Right hindlimb (tissue), 1 donor: ENCODE results near the gene STAT6.
A peak's percentile ranks its signal among the peaks of the same experiment; 100 is the strongest.

Experiments
- DNase-seq: peaks from one replicate; pipeline ENCODE4 v3.0.0-alpha.2; 2018

Gene STAT6, protein sequence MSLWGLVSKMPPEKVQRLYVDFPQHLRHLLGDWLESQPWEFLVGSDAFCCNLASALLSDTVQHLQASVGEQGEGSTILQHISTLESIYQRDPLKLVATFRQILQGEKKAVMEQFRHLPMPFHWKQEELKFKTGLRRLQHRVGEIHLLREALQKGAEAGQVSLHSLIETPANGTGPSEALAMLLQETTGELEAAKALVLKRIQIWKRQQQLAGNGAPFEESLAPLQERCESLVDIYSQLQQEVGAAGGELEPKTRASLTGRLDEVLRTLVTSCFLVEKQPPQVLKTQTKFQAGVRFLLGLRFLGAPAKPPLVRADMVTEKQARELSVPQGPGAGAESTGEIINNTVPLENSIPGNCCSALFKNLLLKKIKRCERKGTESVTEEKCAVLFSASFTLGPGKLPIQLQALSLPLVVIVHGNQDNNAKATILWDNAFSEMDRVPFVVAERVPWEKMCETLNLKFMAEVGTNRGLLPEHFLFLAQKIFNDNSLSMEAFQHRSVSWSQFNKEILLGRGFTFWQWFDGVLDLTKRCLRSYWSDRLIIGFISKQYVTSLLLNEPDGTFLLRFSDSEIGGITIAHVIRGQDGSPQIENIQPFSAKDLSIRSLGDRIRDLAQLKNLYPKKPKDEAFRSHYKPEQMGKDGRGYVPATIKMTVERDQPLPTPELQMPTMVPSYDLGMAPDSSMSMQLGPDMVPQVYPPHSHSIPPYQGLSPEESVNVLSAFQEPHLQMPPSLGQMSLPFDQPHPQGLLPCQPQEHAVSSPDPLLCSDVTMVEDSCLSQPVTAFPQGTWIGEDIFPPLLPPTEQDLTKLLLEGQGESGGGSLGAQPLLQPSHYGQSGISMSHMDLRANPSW

DNA sequence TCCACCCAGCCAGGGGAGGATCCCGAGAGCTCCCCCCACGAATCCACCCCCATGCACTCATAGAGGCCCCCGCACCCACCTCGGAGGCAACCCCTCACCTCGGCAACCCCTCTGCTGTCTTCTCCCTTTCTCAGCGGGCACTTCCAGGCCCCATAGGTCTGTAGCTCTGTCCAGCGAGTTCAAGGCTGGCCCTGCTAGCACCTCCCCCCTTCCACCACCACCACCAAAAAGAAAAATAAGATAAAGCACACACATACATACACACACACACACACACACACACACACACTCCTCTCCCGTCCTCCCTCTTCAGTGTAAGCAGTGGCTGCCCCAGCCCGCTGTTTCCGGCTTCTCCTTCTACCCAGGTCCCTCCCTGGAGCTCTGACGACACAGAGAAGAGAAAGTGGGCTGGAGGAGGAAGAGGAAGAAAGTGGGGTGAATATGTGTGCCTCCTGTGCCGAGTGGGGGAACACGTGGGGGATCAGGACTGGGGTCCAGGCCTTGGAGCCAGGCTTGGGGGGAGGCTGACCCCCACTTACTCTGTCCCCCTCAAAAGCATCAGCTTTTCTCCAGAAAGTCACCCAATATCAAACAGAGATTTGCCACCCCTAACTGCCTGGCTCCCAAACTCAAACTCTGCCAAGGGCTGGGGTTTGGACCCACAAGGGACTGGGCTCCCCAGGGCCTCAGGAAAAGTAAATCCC is at the start of gene STAT6:
STAT6 (minus strand) TSS at position 332 of the 704 bp plus-strand sequence. CDS start 3,084 bp downstream, outside the sequence.
- DNase-seq, result peak; percentile 87

DNA sequence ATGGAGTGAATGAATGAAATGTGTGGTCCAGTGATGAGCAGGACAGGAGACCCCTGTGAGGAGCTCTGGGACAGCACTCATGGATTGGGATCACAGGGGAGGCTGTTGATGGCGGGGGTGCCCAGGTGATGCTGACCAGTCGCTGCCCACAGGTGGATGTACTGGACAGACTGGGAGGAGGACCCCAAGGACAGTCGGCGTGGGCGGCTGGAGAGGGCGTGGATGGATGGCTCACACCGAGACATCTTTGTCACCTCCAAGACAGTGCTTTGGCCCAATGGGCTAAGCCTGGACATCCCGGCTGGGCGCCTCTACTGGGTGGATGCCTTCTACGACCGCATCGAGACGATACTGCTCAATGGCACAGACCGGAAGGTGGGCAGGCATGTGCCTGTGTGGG is 49.6 kb upstream of the STAT6 start:
- DNase-seq, result no peak

DNA sequence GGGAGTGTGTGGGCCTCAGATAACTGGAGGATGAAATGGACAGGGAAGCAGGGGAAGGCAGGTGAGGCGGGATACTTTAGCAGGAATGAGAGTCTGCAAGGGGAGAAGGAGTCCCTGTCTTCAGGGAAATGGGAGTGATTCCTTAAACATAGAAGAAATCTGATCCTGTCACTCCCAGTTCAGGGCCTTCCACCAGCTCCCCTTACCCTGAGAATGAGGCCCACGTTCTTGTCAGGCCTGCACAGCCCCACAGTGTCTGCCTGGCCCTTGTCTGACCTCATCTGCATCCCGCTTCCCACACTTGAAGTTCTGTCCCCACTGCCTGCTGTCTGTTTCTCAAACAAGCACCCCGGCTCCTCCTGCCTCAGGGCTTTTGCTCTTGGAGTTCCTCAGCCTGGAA is 48.9 kb upstream of the STAT6 start:
- DNase-seq, result no peak

DNA sequence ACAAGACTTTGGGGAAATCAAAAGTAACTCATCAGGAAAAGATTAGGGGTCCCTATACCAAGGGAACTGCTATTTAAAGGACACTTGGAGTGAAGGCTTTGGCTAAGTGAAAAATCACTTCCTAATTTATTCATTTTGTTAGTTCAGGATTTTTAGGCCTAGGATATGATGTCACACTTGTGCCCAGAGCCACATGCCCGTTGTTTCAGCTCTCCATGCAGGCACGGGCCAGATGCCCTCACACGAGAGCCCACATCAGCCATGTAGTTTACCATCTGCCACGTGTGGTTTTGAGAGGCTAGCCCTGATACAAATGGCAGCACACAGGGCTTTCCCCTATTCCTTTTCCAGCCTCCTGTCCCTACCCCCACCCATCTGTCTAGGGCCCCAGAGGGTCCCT is 48.1 kb upstream of the STAT6 start:
- no peak for DNase-seq

DNA sequence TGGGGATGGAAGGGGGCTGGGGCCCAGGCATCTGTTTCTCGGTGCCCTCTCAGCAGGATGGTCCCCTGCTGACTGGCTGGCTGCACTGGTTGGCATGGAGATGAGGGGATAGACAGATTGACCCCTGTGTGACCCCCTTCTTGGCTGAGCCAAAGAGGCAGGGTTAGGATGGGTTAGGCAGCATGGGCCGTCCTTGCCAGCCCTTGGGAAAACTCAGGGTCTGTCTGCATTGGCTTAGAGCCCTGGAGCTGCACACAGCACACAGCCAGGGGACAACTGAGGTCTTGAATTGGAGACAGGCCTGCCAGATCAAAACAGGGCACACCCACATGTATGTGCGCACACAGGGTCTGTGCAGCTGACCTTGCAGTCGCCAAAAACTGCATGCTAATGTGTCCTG is 47.5 kb upstream of the STAT6 start:
- DNase-seq, result no peak

DNA sequence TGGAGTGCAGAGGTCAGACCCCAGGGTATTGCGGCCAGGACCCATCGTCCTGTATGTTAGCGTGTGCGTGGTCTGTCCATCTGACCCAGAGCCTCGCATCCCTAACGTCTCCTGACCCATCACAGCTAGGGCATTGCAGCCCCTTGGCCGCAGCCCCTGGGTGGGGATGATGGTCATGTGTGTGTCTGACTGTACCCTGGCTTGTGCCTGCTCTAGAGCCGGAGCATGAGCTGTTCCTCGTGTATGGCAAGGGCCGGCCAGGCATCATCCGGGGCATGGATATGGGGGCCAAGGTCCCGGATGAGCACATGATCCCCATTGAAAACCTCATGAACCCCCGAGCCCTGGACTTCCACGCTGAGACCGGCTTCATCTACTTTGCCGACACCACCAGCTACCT is 47.0 kb upstream of the STAT6 start:
- DNase-seq, result no peak

DNA sequence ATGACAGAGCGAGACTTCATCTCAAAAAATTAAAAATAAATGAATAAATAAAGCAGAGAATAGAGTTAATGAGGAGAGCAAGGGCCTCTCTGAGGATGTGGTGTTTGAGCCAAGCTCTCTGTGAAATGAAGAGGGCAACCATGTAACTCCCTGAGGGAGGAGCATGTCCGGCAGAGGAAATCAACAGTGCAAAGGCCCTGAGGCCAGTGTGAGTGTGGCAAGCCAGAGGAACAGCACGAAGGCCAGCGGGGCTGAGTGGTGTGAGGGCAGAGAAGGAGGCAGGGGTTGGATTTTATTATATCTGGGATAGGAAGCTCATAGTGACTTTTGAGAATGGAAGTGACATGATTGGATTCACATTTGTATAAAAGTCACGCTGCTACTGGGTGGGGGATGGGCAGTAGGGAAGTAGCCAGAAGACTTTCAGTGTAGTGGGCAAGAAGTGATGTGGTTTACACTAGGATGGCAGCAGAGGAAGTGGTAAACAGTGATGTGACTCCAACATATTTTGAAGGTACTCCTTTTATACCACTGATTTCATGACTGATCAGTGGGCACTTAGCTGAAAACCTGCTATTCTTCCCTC is 46.5 kb upstream of the STAT6 start:
- DNase-seq, result no peak

DNA sequence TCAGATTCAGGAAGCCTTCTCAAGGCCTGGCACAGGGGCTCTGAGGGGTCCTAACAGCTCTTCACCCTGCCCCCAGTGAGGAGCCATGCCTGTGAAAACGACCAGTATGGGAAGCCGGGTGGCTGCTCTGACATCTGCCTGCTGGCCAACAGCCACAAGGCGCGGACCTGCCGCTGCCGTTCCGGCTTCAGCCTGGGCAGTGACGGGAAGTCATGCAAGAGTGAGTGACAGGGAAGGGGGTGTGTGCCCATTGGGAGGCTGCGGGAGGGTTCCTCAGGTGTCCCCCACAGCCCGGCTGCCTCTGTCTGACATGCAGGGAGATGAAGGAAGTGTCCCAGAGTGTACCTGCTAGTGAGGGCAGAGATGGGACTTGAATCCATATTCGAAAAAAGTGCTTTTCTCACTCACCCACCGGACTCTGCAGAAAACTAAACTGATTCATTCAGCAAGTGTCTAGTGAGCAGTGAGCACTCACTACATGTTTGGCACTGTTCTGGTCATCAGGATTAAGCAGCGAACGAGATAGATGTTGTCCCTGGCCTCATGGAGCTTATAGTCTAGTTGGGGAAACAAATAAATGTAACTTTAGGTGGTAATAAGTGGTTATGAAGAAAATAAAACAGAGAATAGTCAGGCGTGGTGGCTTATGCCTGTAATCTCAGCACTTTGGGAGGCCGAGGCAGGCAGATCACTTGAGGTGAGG is 45.7 kb upstream of the STAT6 start:
- DNase-seq, result no peak

DNA sequence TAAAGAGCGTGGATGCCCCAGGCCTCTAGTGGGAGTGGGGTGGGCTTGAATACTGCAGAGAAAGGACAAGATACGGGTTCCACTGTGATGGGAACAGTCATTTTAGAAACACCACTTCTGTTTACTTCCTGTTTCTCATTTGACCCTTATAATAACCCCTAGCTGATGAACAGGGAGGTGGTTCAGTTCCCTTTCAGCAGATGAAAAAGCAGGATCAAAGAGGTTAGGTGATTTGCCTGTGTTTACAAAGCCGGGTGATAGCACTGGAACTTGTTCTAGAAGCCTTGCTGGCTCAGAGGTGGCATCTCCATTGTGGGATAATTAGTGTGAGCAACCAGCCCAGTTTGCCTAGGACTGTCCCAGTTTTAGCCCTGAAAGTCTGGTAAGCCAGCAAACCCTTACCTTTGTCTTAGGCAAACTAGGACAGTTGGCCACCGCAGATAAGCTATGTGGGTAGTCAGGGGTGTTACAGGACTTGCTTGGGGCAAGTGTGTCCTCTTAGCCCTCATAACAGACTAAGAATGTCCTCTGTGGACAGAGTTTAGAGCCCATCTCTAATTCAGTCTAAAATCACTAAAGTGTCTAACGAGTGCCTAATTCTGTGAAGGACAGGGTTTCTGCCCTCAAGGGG is 43.8 kb upstream of the STAT6 start:
- no peak for DNase-seq

DNA sequence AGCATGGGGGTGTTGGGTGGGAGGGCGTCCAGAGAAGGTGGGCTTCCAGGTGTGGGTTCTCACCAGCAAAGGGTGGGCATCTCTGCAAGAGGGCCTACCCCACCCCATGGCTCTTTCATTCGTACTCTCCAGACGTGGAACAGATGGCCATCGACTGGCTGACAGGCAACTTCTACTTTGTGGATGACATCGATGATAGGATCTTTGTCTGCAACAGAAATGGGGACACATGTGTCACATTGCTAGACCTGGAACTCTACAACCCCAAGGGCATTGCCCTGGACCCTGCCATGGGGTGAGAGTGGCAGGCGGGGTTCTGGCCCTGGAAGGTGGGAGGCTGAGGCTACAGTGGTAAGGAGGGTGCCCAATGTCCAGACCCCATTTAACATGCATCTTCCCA is 42.9 kb upstream of the STAT6 start:
- DNase-seq, result no peak

DNA sequence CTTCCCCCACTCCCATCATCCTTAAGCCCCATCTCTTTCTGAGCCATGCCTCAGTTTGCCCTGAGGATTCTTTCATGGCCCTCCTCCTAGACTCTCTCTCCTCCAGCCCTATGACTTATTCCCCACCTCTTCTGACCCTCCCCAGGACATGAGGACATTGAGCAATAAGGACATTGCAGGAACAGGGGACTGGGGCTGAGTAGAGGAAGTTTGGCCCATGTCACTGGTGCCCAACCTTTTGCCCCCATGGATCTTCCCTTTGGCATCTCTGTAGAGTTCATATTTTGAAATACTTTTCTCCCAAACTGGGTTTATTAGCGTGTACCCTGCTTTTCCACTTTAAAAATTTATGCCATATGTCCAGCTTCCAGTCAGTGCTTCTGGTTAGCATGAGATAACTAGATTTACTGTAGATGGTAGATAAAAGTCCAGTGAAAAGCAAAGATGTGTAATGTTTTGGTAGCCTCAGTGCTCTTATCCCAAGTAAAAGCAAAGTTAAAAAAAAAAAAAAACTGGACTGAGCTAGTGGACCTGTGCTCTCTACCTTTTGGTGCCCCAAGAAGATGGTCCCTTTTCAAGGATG is 42.3 kb upstream of the STAT6 start:
- no peak for DNase-seq

DNA sequence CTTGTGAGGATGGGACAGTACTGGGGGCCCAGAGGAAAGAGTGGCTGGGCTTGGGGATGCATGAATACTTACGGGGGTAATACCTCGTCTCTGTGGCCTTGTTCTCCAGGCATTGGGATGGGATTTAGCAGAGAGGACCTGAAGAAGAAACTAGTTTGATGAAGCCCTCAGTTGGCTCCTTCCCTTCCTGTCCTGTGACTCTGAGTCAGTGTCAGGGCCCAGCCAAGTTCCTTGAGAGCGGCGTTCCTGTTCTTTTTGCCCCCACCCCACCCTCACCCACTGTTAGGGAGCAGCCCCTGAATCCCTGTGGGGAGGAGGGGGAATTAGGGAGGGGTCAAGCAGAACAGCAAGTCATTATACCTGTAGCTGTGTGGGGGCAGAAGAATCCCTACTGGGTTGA is 41.5 kb upstream of the STAT6 start:
- DNase-seq, result no peak

DNA sequence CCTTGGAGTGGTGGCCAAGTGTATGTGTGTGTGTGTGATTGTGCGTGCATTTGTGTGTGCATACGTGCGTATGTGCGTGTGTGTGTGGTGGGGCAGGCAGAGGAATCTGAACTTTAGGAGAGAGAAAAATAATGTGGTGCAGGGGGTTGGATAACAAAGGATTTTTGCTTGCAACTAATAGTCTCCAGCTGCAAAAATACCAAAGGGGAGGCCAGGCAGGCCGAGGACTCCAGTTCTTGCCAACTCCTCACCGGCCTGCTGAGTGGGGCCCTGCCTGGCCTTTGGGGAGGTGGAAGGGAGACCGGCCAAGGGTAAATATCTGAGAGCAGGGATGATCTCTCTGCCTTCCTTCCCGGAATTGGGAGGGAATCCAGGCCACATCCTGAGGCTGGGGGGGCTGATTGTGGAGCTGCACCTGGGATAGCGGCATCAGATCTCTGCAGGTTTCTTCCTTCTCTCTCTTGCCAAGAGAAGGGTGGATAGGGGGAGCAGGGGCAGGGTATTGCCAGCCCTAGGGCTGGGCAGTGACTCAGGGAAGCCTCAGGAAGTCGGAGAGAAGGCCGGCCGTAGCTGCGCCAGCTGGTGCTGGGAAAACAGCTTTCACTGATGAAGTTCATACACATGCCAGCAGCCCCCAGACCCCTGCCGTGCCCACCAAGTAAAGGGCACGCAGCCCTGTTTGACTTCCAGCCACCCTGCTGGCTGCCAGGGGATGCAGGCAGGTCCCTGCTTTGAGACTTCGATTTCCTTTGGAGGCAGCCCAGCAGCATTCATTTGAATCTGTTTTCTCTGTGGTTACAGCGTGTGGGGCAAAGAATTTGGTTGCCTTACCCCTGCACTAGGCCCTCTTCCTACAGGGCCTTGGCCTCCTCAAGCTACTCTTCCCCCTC is 40.8 kb upstream of the STAT6 start:
- peak; percentile 89 for DNase-seq

DNA sequence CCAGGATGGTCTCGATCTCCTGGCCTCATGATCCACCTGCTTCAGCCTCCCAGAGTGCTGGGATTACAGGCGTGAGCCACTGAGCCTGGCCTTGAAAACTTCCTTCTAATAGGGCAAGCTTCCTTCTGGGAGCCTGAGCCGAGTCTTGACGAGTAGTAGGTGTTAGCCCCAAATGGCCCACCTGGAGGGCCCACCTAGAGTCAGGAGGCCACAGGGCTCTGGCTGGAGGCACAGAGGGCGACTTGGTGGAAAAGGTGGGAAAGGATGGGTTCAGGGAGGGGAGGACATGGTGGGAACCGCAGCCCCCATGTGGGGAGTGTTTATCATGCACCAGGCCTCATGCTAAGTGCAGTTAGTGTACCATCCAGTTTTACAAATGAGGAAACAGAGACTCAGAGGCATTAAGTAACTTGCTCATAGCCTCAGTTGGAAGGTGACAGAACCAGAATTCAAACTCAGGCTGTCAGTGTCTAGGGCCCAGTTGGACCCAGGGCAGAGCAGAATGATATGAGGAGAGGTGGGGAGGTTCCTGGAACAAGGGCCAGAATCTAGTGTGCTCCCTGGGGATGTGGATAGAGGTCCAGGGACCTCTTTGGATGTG is 39.3 kb upstream of the STAT6 start:
- no peak for DNase-seq

DNA sequence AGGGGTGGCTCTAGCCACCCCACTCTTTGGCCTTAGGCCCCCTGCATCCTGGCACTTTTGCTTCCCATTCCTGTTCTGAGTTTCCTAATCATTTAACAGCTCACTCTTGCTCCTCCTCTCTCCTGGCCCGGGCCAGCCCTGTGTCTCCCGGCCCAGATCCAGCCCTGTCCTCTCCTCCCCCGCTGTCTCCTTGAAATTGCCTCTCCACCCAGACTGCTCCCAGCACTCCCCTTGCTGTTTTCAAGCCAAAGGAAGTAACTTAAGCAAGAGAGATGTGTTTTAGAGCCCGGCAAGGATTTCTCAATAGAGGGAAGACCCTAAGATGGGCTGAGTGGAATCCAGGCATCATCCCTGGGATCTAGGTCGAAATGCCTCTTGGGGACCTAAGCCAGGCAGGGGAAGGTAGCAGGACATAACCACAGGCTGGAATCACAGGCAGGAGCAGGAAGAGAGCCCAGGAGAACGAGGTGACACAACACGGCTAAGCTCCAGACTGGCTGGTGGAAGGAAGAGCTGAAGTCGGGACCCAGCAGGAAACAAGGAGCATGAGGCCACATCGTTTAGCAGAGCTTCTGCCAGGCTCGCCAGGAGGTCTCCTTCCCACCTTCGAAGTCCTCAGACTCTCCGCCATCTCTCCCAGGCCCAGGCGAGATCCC is 38.2 kb upstream of the STAT6 start:
- DNase-seq, result peak; percentile 88

DNA sequence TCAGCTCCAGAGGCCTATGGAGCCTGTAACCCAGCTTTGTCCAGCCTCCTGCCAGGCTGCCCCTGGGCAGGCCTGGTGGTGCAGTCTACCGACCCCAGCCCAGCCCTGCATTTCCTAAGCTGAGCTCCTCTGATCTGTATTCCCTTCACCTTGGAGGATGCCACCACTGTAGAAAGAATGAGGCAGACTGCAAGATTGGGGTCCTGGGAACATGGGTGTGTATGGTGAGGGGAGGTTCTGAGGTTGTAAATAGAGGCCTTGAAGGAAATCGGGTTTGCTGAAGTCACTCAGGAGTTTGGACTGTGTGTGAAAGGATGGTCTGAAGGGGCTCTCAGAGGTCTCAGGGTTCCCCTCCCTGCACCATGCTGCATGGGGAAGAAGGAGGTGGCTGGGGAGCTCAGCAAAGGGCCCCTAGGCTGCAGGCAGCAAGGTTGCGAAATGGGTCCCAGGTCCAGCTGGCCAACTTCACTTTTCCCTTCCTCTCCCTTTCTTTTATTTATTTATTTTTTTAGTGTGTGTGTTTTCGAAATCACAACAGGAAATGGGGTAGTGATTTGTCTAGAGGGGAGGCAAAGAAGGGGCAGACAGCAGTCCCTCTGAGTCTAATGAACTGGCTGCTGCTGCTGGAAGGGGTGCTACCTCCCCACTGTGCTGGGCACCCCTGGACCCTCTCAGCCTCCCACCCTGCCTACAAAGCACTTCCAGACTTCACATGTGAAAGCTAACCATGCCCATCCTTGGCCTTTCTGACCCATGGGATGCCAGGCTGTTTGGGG is 37.5 kb upstream of the STAT6 start:
- DNase-seq, result no peak

DNA sequence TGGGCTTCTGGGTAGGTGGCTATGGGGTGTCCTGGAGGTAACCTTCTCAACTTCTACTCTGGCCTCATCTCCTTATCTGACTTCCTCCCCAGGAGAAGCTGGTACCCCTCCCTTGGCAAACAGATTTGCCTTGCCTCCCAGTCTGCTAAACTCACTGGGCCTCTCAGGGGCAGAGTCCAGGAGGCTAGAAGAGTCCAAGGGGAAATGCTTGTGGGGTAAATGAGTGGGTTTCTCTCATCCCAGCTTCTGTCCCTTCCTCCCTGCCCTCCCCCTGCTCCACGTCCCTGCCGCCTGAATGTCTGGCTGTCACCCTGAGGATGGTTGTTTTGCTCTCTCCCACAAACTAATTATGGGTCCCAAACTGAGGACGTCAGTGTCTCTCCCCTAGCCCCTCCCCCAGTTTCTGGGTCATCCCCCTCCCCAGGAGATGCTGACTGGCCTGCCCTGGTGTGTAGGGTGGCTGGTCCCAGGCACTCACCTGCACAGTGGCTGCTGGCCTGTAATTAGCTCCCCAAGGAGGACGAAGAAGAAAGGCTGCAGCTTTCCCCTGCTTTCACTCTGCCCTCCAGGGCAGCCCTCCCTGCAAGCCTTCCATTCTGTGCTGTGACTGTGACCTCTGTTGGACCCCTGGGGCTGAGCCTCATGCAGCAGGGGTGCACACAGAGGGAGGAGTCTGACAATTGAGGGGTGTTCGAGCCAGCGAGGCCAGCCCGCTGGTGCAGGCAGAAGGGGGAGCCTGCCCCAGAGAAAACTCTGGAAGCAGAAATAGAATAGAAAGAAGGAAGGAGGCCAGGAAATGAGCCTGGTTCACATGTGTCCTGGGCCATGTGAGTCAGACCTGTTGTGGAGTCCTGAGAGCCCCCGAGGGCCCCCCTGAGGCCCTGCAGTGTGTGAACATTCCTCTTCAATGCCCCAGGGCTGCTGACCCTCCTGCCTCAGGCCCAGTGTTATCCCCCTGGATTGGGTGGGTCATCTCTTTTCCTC is 36.1 kb upstream of the STAT6 start, which contains the start of gene LRP1-AS:
LRP1-AS (minus strand) TSS at position 659 of the 984 bp plus-strand sequence.
- no peak for DNase-seq
